Large intestine (tissue), 3 donors: ENCODE results near the gene NANOS2. TPM values are rescaled to one million over a fixed set of nuclear protein-coding genes. Genes with fewer than 3 reads are reported as not detected.

Experiments
- DNase-seq, 2 donors: peaks; one replicate each; pipeline versions ENCODE4 v3.0.0 to v3.0.0-alpha.2; 2013
- H3K27ac ChIP-seq: one replicate; pipeline ENCODE4 v1.5.1; 2013; ENCODE audit warnings: low read length
- H3K27me3 ChIP-seq: 2 replicates; pipeline ENCODE4 v1.6.1; 2013; ENCODE audit warnings: low read length; ENCODE audit not compliant: control insufficient read depth, insufficient read depth
- H3K36me3 ChIP-seq: 2 replicates; pipeline ENCODE4 v1.6.1; 2013; ENCODE audit warnings: low read length; ENCODE audit not compliant: control insufficient read depth, insufficient read depth
- H3K4me1 ChIP-seq: one replicate; pipeline ENCODE4 v1.6.1; 2013; ENCODE audit warnings: low read length; ENCODE audit not compliant: control insufficient read depth, insufficient read depth
- H3K4me3 ChIP-seq: one replicate; pipeline ENCODE4 v1.5.1; 2013; ENCODE audit warnings: low read length
- H3K9me3 ChIP-seq: one replicate; pipeline ENCODE4 v1.6.1; 2013; ENCODE audit warnings: mild to moderate bottlenecking, low read depth, low read length, moderate library complexity; ENCODE audit not compliant: control insufficient read depth
- WGBS: methylation state at CpG from one replicate; pipeline ENCODE4 v1.1.5; 2013; ENCODE audit warnings: low lambda C conversion rate; ENCODE audit not compliant: insufficient coverage; 5-methylcytosine and 5-hydroxymethylcytosine counted together
- polyA plus RNA-seq: library from polyadenylated mRNA; unstranded; fragments of 120-200 nt; gene quantifications from one replicate; pipeline ENCODE4 v1.2.1, GENCODE V29; 2013

NANOS2 gene
- polyA plus RNA-seq, 1 donor, result not detected

DNA sequence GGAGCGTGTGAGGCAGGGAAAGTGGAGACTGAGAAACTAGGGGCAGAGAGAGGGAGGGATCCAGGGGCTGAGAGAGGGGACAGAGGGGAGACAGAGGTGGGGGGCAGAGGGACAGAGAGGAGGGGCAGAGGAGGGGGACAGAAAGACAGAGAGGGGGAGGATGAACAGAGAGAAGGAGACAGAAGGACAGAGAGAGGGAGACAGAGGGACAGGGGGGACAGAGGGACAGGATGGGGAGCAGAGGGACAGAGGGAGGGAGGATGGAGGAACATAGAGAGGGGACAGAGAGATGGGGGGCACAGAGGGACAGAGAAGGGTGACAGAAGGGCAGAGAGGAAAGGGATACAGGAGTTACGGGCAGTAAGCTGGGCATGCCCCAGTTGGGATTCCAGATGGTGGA lies 14.7 kb upstream of the NANOS2 start:
- DNase-seq, result no peak
- H3K36me3 ChIP-seq, result no peaks in the 10 kb centered on the region
- no peak overlapping the region for H3K4me3 ChIP-seq
- H3K27ac ChIP-seq, result no peak overlapping the region
- peaks cover 13% of the 10 kb centered on the region for H3K27me3 ChIP-seq
- H3K4me1 ChIP-seq, result no peaks in the 10 kb centered on the region
- H3K9me3 ChIP-seq, result no peaks in the 10 kb centered on the region
- 80% methylated on average over 1 of the region's 2 CpGs for WGBS

DNA sequence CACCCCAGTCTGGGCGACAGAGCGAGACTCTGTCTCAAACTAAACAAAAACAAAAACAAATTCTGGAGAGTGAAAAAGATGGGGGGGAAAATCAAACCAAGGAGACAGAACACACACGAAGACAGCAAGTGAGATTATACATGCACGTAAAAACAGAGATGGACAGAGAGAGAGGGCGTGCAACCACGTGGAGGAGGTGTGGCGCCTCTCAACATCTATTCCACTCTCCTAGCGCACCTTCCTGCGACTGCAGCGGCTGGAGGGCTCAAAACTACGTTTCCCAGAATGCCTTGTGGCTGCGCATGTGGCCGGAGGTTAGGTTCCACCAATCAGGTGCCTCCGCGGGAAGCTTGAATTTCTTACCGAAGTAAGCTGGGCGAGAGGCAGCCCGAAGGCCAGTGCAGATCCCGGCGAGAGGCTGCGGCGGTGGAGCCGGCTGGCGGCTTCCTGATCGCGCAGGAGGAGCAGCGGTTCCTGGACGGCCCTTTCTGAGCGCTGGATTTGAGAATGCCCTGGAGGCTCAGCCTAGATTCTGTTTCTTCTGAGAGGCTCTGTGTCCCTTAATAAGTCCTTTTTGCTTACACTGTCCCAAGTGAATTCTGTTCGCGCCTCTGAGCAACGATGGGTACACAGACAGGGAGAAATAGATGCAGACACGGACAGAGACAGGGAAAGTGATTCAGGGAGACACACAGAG lies 13.1 kb upstream of the NANOS2 start:
- 33% methylated on average over 4 of the region's 33 CpGs for WGBS
- H3K4me3 ChIP-seq, result no peak overlapping the region
- no peaks in the 10 kb centered on the region for H3K9me3 ChIP-seq
- H3K27ac ChIP-seq, result no peak overlapping the region
- H3K36me3 ChIP-seq, result no peaks in the 10 kb centered on the region
- peaks cover 8% of the 10 kb centered on the region for H3K27me3 ChIP-seq
- peak; percentile 86 to 92 for DNase-seq
- H3K4me1 ChIP-seq, result no peaks in the 10 kb centered on the region

DNA sequence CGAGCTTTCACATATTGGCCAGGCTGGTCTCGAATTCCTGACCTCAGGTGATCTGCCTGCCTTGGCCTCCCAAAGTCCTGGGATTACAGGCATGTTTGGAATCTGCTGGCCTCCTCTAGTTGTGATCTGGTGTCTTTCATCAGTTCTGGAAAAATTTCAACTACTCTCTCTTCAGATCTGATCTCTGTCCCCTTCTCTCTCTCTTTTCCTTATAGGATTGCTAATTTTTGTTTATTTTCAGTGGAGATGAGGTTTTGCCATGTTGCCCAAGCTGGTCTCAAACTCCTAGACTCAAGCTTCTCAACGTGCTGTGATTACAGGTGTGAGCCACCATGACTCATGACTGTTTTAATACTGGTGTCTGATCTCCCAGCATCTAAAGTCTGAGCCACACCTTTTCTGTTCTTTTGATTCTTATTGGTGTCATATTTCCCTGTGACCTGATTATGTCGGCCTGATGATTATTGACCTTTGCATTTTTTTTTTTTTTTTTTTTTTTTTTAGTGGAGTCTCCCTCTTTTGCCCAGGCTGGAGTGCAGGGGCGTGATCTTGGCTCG lies 10.4 kb upstream of the NANOS2 start:
- H3K27me3 ChIP-seq, result peaks cover 6% of the 10 kb centered on the region
- H3K9me3 ChIP-seq, result no peaks in the 10 kb centered on the region
- no CpG with 5 or more reads among the region's 6 CpGs for WGBS
- no peak for DNase-seq
- H3K27ac ChIP-seq, result no peak overlapping the region
- H3K4me1 ChIP-seq, result no peaks in the 10 kb centered on the region
- H3K36me3 ChIP-seq, result no peaks in the 10 kb centered on the region
- H3K4me3 ChIP-seq, result no peak overlapping the region

DNA sequence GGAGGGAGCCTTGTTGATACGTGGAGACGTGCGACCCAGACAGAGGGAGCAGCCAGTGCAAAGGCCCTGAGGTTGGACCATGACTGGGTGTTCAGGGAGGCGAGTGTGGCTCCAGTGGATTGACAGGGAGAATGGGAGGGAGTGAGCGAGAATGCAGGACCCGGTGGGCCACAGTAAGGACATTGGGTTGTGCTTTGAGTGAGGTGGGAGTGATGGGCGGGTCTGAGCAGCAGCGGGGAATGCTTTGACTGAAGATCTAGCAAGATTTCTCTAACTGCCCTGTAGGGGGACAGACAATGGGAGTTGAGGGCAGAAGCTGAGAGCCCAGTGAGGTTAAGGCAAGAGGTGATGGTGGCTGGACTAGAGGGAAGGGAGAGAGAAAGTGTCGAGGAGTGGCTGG lies 7.7 kb upstream of the NANOS2 start:
- Histone ChIP-seq H3K9me3 (no peaks in the 10 kb centered on the region), H3K27ac (no peak overlapping the region), H3K36me3 (no peaks in the 10 kb centered on the region), H3K4me1 (no peaks in the 10 kb centered on the region), H3K4me3 (no peak overlapping the region), H3K27me3 (peaks cover 4% of the 10 kb centered on the region)
- DNase-seq, result no peak
- no CpG with 5 or more reads among the region's 9 CpGs for WGBS

DNA sequence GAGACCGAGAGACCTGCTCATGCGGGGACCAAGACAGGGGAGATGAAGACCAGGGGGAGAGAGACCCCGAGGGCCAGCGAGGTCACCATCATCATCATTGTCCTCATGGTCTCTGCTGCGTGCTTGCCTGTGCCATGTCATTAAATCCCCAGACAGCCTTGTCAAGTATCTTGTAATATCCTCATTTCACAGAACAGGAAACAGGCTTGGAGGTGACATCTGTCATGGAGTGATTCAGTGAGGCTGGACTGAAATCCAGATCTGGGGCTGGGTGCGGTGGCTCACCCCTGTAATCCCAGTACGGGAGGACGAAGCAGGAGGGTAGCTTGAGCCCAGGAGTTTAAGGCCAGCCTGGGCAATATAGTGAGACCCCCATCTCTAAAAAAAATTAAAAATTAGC lies 5.9 kb upstream of the NANOS2 start:
- WGBS, result 100% methylated on average over 1 of the region's 8 CpGs

DNA sequence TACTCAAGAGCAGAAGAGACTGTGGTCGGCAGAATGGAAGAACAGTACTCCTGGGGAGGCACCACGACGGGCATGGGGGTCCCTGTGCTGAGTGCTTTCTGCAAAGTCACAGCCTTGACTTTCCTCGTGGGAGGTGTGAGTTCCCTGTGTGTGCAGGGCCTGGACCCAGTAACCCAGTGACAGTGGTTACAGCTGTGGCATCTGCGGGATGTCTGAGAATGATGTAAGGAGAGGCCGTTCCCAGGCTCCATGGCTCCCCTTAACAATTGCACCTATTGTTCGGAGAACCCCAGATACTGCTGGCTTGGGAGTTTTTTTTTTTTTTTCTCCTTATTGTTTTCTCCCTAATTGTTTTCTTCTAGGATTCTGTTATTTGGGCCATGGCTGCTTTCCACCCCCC lies 5.1 kb upstream of the NANOS2 start:
- no CpG with 5 or more reads among the region's 7 CpGs for WGBS
- H3K27ac ChIP-seq, result no peak overlapping the region
- H3K4me1 ChIP-seq, result no peaks in the 10 kb centered on the region
- H3K27me3 ChIP-seq, result peaks cover 7% of the 10 kb centered on the region
- no peaks in the 10 kb centered on the region for H3K9me3 ChIP-seq
- no peak overlapping the region for H3K4me3 ChIP-seq
- no peaks in the 10 kb centered on the region for H3K36me3 ChIP-seq
- DNase-seq, result no peak

More for the DNA sequence above, 5.9 kb upstream of the NANOS2 start:
- Histone ChIP-seq H3K36me3 (no peaks in the 10 kb centered on the region), H3K27ac (no peak overlapping the region), H3K9me3 (no peaks in the 10 kb centered on the region), H3K4me3 (no peak overlapping the region), H3K4me1 (no peaks in the 10 kb centered on the region), H3K27me3 (peaks cover 4% of the 10 kb centered on the region)
- no peak for DNase-seq

DNA sequence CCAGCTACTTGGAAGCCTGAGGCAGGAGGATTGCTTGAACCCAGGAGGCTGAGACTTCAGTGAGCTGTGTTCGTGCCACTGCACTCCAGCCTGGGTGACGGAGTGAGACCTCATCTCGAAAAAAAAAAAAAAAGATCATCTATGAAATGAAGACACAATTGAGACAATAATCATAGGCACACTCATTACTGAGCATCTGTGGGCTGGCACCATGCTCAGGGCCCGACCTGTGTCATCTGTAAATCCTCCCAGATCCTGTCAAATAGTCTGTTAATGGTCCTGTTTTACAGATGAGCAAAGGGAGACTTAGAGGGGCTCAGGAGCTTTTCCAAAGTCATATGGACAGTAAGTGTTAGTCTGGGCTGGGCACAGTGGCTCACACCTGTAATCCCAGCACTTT lies 4.1 kb upstream of the NANOS2 start:
- Histone ChIP-seq H3K9me3 (peaks cover 4% of the 10 kb centered on the region), H3K36me3 (no peaks in the 10 kb centered on the region), H3K4me1 (no peaks in the 10 kb centered on the region), H3K27me3 (peaks cover 10% of the 10 kb centered on the region), H3K4me3 (no peak overlapping the region), H3K27ac (no peak overlapping the region)
- DNase-seq, result no peak
- WGBS, result no CpG with 5 or more reads among the region's 4 CpGs

DNA sequence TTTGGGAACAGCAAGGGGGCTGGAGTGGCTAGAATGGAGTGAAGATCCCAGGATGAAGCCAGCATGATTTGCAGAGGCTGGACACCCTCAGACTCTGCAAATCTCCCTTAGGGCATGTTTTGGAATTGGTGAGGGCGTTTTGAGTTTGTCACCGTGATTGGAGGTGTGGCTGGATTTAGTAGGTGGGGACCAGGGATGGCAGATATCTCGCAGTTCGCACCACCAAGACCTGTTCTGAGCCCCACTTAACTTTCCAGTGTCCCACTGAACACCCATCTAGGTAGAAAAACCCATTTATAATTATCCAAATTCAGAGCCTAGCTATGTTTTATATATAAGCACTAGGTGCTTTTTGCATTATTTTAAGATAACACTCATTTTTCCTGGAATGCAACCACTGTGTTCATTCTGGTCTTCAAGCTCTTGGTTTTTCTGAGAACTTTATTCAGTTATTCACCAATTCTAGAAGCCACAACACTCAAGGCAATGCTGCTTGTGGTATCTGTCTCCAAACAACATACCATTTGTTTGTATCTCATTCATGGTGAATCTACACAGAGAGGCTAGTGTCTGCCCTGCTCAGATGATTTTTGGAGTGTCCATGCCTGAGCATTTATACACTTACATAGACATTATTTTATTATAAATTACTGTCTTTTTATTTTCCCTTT lies 3.0 kb upstream of the NANOS2 start:
- H3K4me3 ChIP-seq, result no peak overlapping the region
- H3K9me3 ChIP-seq, result peaks cover 4% of the 10 kb centered on the region
- no peak overlapping the region for H3K27ac ChIP-seq
- peaks cover 14% of the 10 kb centered on the region for H3K27me3 ChIP-seq
- H3K36me3 ChIP-seq, result no peaks in the 10 kb centered on the region
- DNase-seq, result no peak
- H3K4me1 ChIP-seq, result no peaks in the 10 kb centered on the region
- no CpG with 5 or more reads among the region's 4 CpGs for WGBS

DNA sequence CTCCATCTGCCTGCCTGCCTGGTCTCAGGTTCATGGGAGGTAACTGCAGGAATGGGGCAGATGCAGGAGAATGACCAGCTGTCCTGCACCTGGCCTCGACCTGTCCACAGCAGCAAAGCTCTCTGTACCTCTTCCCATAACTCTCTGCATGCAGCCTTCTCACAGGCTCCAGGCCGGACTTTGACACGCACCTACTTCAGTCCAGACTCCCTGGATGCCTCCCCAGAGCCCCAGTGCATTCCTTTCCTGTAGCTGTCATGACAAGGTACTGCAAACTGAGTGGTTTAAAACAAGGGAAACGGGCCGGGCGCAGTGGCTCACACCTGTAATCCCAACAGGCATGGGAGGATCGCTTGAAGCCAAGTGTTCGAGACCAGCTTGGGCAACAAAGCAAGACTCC lies 3.3 kb downstream of the NANOS2 start:
- peak; percentile 56 to 71 for DNase-seq
- no CpG with 5 or more reads among the region's 8 CpGs for WGBS
- no peak overlapping the region for H3K27ac ChIP-seq
- peaks cover 4% of the 10 kb centered on the region for H3K9me3 ChIP-seq
- H3K4me1 ChIP-seq, result peaks cover 2% of the 10 kb centered on the region
- no peaks in the 10 kb centered on the region for H3K36me3 ChIP-seq
- H3K4me3 ChIP-seq, result no peak overlapping the region
- H3K27me3 ChIP-seq, result peaks cover 10% of the 10 kb centered on the region

DNA sequence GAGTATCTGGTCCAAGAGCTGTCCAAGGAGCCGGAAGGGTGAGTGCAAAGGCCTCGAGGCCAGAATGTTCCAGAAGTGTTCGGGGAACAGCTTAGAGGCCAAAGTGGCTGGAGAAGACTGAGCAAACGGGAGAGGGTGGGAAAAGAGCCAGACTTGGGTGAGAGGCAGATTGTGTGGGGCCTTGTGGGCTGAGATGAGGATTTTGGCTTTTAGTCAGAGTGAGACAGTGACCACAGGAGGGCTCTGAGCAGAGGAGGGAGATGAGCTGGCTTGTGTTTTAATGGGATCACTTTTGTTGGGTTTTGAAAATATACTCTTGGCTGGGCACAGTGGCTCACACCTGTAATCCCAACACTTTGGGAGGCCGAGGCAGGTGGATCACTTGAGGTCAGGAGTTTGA lies 5.6 kb downstream of the NANOS2 start:
- WGBS, result no CpG with 5 or more reads among the region's 5 CpGs
- Histone ChIP-seq H3K27ac (no peak overlapping the region), H3K9me3 (no peaks in the 10 kb centered on the region), H3K4me1 (peaks cover 2% of the 10 kb centered on the region), H3K27me3 (peaks cover 6% of the 10 kb centered on the region), H3K4me3 (no peak overlapping the region), H3K36me3 (no peaks in the 10 kb centered on the region)
- no peak for DNase-seq
